HAP-1 (cell line): ENCODE data around the gene BAG3.

Source experiments
- DNase-seq, 2 experiments: peaks; one replicate each; pipeline ENCODE4 v3.0.0-alpha.2; 2016 to 2020; ENCODE audit warnings: low spot score in 2 of 2
- H3K27me3 ChIP-seq: fragments of 250-450 bp; sonication (Bioruptor Pico); 2 replicates; pipeline ENCODE4 v1.5.1; 2020; ENCODE audit warnings: low read depth, mild to moderate bottlenecking, moderate library complexity
- H3K36me3 ChIP-seq: fragments of 250-450 bp; sonication (Bioruptor Pico); replicated peaks from 2 replicates; pipeline ENCODE4 v1.5.1; 2020; ENCODE audit warnings: mild to moderate bottlenecking
- H3K4me1 ChIP-seq: fragments of 250-450 bp; sonication (Bioruptor Pico); 2 replicates; pipeline ENCODE4 v1.5.1; 2020; ENCODE audit warnings: mild to moderate bottlenecking
- H3K4me3 ChIP-seq: fragments of 250-450 bp; sonication (Bioruptor Pico); 2 replicates; pipeline ENCODE4 v1.5.1; 2020; ENCODE audit warnings: mild to moderate bottlenecking, moderate library complexity
- H3K9me3 ChIP-seq: fragments of 250-450 bp; sonication (Bioruptor Pico); 2 replicates; pipeline ENCODE4 v1.5.1; 2020; ENCODE audit warnings: mild to moderate bottlenecking, moderate library complexity
- in situ Hi-C: fragments of 300-500 bp; cut with MboI; formaldehyde crosslinking; loops from 3 replicates; pipeline ENCODE4 v1.14.3; 2020; ENCODE audit warnings: low sequenced_read_pairs, inconsistent platforms, mixed read lengths

The BAG3 gene

DNA sequence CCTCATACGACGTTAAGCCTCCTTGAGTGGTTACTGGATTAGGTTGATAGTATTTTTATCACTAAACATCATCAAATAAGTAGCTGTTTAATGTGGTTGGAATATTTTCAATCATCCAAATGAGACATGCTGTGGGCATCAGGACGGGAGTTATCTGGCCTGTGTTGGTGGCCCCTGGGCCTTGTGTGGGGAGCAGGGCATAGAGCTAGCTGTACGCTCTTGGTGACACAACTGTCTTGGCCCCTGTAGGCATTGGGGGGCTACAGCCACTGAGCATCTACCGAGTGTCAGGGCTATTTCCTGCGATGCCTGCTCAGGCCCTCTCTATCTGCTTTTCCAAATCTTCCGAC is 28.3 kb downstream of the BAG3 start:
- H3K4me3 ChIP-seq = no peak overlapping the region
- in situ Hi-C loops = no loop called here
- H3K9me3 ChIP-seq = no peaks in the 10 kb centered on the region
- H3K27me3 ChIP-seq = no peaks in the 10 kb centered on the region
- DNase-seq = no peak
- H3K36me3 ChIP-seq = peaks cover 23% of the 10 kb centered on the region
- no peaks in the 10 kb centered on the region for H3K4me1 ChIP-seq

DNA sequence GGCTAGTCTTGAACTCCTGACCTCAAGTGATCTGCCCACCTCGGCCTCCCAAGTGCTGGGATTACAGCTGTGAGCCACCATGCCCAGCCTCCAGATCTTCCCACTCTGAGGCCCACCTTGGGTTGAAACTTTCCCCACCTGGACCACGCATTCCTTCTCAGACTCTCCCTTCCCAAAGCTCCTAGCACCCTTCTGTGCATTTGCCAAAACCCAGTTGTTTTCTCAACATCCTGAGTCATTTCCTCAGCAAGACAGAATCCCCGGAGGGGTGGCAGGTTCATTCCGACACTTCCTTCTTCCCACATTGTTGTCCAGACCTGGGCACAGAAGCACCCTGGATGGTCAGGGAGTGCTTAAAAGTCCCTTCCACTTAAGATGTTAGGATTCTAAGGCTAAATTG is 28.9 kb downstream of the BAG3 start:
- no peaks in the 10 kb centered on the region for H3K27me3 ChIP-seq
- H3K36me3 ChIP-seq = peaks cover 23% of the 10 kb centered on the region
- no peaks in the 10 kb centered on the region for H3K4me1 ChIP-seq
- no peak for DNase-seq
- H3K9me3 ChIP-seq = no peaks in the 10 kb centered on the region
- in situ Hi-C loops = loop anchor here (5.0 kb wide), 1 partner anchor 177 kb away; no protein-coding TSS in a partner anchor
- no peak overlapping the region for H3K4me3 ChIP-seq

DNA sequence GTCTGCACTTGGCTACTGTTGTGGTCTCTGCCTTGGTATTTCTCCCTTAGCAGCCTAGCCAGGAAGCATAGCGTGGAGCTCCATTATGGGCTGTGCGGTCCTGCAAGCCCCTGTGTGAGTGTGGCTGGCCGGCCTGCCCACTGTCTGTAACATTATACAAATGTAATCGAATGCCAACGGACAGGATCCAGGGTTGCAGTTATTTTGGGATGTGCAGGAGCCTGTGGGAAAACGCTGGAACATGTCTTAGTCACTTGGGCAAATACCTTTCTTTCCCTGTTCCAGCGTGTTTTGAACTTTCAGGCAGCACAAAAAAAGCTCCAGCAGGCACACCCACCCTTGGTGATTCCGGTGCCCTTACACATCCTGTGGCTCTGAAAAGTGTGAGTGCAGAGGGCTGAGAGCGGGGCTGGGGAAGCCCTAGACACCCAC is 29.5 kb downstream of the BAG3 start:
- Histone ChIP-seq H3K4me3 (no peak overlapping the region), H3K36me3 (peaks cover 23% of the 10 kb centered on the region), H3K27me3 (no peaks in the 10 kb centered on the region), H3K4me1 (no peaks in the 10 kb centered on the region), H3K9me3 (no peaks in the 10 kb centered on the region)
- in situ Hi-C loops = loop anchor here (5.0 kb wide), 1 partner anchor 177 kb away; no protein-coding TSS in a partner anchor
- DNase-seq = no peak

DNA sequence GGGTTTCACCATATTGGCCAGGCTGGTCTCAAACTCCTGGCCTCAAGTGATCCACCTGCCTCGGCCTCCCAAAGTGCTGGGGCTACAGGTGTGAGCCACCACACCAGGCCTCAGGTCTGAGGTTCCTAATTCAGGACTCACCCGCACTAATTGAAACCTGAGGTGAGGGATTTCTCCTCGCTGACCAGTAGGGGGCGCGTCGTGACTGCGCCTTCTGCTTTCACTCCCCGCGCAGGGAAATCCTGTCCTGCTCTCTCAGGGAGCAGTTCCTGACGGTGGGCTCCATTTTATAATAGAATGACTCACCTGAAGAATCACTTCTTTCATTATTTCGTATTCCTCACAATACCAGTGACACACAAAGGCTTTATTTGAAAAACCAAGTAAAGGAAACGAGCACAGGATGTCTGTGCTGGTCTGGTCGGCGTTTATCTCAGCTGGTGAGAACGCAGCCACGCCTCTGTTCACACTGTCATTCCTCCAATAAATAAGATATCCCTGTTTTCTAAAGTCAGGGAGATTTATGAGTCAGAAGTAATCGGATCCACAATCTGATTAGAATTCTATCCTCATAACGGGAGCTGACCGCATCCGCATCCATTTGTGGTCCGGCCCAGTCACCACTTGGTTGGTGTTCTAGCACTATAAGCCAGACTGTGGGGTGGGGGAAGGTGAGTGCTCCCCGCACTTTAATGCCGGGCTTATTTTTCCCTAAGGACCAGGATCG is 35.4 kb downstream of the BAG3 start:
- no peaks in the 10 kb centered on the region for H3K27me3 ChIP-seq
- peaks cover 21% of the 10 kb centered on the region for H3K4me1 ChIP-seq
- in situ Hi-C loops = no loop called here
- DNase-seq = peak; percentile 89 to 90
- H3K9me3 ChIP-seq = no peaks in the 10 kb centered on the region
- H3K4me3 ChIP-seq = peak overlapping the region; percentile 17
- H3K36me3 ChIP-seq = no peaks in the 10 kb centered on the region

DNA sequence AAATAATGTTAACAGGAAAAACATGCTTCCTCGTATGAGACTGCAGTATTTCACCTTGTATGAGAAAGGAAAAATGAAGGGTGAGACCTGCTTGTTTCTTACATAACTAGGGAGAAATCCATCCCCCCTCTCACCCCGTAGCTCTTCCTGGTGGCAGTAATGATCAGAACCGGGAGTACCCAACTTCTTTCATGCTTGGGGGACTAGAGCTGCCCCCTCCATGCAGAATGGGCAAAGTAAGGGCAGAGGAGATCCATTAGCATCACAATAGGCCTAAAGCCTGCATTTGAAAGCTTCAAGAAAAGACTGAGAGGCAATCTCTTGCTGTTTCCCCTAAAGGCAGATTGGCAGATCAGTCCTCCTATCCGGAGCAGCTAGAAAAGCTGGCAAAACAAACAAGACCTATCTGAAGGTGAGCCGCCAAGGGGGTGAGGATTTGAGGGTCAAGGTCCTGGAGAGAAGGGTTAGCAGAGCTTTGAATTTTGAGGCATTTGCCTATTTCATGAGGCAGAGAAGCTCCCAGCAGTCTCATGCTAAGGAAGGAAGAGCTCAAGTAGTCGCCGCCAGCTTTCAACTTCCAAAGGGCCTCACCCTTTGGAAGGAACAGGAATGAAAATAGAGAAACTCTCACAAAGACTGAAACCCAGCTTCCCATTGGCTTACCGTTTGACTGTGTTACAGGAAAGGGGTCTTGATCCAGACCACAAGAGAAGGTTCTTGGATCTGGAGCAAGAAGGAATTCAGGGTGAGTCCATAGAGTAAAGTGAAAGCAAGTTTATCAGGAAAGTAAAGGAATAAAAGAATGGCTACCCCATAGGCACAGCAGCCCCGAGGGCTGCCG is 36.2 kb downstream of the BAG3 start:
- H3K9me3 ChIP-seq = no peaks in the 10 kb centered on the region
- H3K4me1 ChIP-seq = peaks cover 21% of the 10 kb centered on the region
- peak; percentile 92 to 93 for DNase-seq
- H3K36me3 ChIP-seq = no peaks in the 10 kb centered on the region
- in situ Hi-C loops = no loop called here
- peak overlapping the region; percentile 17 for H3K4me3 ChIP-seq
- no peaks in the 10 kb centered on the region for H3K27me3 ChIP-seq

DNA sequence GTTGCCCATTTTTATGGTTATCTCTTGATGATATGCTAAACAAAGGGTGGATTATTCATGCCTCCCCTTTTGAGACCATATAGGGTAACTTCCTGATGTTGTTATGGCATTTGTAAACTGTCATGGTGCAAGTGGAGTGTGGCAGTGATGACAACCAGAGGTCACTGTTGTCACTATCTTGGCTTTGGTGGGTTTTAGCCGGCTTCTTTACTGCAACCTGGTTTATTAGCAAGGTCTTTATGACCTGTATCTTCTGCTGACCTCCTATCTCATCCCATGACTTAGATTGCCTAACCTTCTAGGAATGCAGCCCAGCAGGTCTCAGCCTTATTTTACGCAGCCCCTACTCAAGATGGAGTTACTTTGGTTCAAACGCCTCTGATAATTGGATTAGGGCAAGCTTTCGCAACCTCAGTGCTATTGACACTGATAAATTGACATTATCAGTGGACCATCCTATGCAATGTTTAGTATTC is 36.9 kb downstream of the BAG3 start:
- Histone ChIP-seq H3K4me3 (peak overlapping the region; percentile 17), H3K27me3 (no peaks in the 10 kb centered on the region), H3K4me1 (peaks cover 21% of the 10 kb centered on the region), H3K9me3 (no peaks in the 10 kb centered on the region), H3K36me3 (no peaks in the 10 kb centered on the region)
- in situ Hi-C loops = no loop called here
- peak; percentile 50 to 59 for DNase-seq

DNA sequence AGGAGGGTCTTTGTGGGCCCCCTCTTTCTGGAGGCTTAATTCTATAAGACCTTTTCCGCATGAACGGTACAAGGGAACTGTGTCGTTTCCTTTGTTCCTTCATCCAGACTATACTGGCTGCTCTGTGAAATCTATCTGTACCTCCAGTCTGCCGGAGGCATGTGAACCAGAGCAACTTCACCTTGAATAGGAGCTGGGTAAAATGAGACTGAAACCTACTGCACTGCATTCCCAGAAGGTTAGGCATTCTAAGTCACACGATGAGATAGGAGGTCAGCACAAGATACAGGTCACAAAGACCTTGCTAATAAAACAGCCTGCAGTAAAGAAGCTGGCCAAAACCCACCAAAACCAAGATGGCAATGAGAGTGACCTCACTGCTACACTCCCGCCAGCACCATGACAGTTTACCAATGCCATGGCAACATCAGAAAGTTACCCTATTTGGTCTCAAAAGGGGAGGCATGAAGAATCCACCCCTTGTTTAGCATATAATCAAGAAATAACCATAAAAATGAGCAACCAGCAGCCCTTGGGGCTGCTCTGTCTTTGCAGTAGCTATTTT is 37.9 kb downstream of the BAG3 start:
- H3K4me1 ChIP-seq = peaks cover 21% of the 10 kb centered on the region
- in situ Hi-C loops = no loop called here
- no peaks in the 10 kb centered on the region for H3K36me3 ChIP-seq
- no peak overlapping the region for H3K4me3 ChIP-seq
- DNase-seq = no peak
- H3K9me3 ChIP-seq = no peaks in the 10 kb centered on the region
- no peaks in the 10 kb centered on the region for H3K27me3 ChIP-seq

DNA sequence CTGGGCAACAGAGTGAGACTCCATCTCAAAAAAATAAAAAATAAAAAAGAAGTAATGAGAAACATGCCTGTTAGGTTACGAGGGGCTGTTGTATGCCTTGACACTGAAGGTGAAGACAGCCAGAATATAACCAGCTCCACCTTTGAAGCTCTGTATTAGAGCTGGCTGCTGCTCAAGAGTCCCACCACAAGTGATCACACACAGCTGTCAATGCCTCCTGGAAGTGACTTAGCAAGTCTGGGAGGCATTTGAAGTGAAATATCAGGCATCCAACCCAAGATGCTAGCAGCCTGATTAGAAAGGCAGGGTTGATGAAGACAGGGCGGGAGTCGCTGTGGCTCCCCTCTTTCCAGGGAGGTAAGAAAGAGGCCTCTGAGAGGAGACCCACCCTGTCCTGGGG is 40.5 kb downstream of the BAG3 start:
- no peak for DNase-seq
- peaks cover 2% of the 10 kb centered on the region; the same call in 1 of the 2 replicates for H3K9me3 ChIP-seq
- no peaks in the 10 kb centered on the region for H3K36me3 ChIP-seq
- in situ Hi-C loops = no loop called here
- no peak overlapping the region for H3K4me3 ChIP-seq
- peaks cover 19% of the 10 kb centered on the region for H3K4me1 ChIP-seq
- no peaks in the 10 kb centered on the region for H3K27me3 ChIP-seq

DNA sequence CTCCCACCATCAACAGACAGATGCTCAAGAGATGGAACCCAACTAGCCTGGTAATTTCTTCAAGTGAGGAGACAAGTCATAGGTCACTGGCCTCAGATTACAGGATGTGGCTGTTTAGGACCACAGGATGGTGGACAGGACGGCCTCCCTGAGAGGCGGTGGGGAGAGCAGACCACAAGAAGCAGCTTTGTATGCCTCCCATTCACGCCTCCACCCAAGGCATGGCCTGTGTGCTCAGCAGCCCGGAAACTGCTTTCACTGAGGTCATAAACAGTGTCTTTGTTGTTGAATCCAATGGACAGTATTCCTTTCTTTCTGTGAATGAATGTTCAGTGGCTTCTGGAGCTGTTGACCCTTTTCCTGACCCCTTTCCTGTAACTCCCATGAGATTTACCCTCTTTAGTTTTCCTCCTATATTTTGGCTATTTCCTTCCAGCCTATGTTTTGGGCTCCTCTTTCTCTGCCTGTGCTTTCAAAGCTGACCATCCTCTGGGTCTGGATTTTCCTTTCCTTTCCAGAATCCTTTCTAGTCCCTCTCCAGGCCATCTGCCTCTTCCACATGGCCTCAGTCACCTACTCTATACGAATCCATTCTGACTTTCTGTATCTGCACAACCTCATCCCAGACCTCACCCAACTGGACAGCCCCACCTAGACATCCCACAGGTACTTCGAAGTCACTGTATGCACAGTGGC is 42.2 kb downstream of the BAG3 start:
- H3K9me3 ChIP-seq = peaks cover 2% of the 10 kb centered on the region; the same call in 1 of the 2 replicates
- no peak overlapping the region for H3K4me3 ChIP-seq
- in situ Hi-C loops = no loop called here
- no peak for DNase-seq
- no peaks in the 10 kb centered on the region for H3K36me3 ChIP-seq
- H3K27me3 ChIP-seq = no peaks in the 10 kb centered on the region
- peaks cover 3% of the 10 kb centered on the region for H3K4me1 ChIP-seq

DNA sequence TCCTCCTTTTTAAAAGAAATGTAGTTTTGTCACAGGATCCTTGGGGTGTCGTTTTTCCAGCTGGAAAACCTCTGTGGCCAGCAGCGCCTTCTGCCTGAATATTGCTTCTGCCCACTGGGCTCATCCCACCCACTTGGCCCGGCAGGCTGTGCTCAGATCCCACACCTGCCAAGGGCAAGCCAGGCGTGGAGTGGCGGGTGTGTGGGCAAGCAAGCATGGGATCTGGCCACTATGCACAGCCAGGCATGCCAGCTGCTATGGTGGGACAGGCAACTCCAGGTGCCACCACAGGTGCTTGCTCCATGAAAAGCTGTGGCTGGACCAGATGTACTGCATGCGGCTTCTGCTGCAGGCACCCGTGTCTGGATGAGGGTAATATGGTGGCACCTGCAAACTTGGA is 43.4 kb downstream of the BAG3 start:
- in situ Hi-C loops = no loop called here
- DNase-seq = no peak
- H3K4me1 ChIP-seq = no peaks in the 10 kb centered on the region
- H3K27me3 ChIP-seq = no peaks in the 10 kb centered on the region
- peaks cover 2% of the 10 kb centered on the region; the same call in 1 of the 2 replicates for H3K9me3 ChIP-seq
- H3K36me3 ChIP-seq = no peaks in the 10 kb centered on the region
- H3K4me3 ChIP-seq = no peak overlapping the region

DNA sequence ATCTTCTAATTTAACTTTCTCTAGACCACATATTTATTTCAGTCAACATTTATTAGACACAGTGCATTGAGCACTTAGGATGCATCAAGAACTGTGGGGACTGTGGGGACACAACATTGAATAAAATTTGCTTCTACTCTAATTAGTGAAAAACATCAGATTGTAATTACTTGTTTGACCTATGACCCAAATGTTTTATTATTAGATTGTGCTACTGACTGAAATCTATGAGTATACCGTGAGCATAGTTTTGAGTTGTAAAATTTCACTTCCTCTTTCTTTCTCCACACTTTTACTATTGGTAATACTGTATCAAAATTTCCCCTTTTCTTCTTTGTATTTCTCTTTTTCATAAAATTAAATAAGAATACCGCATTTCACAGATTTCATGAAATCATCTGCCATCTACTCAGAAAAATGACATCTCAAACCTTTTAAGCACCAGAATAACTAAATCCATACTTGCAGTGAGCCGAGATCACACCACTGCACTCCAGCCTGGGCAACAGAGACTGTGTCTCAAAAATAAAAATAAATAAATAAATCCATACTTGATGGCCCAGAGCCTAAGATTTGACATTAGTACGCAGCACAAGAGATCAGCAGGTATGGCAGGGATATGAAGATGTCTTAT is 49.3 kb downstream of the BAG3 start:
- DNase-seq = no peak
- in situ Hi-C loops = no loop called here
- H3K27me3 ChIP-seq = no peaks in the 10 kb centered on the region
- H3K9me3 ChIP-seq = no peaks in the 10 kb centered on the region
- H3K4me3 ChIP-seq = no peak overlapping the region
- no peaks in the 10 kb centered on the region for H3K36me3 ChIP-seq
- H3K4me1 ChIP-seq = peaks cover 7% of the 10 kb centered on the region; the same call in 1 of the 2 replicates

DNA sequence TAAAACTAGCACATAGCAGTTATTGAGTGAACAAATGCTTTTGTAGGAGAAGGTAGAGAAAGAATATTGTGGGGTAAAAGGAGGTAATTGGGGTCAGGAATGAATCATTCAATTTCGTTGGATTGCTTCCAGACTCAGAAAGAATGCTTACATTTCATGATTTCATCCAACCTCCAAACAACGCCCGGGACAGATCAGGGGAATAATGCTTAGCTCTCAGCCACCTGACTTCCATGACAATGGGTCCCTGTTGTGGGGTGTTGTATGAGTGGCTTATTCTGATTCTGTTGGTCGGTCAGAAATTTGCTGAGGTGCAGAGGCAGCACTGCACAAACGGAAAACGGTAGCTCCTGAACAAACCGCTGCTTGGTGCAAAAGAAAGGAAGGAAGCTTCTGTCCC is 50.7 kb downstream of the BAG3 start:
- peaks cover 7% of the 10 kb centered on the region; the same call in 1 of the 2 replicates for H3K4me1 ChIP-seq
- in situ Hi-C loops = no loop called here
- DNase-seq = peak; percentile 54 to 67

DNA sequence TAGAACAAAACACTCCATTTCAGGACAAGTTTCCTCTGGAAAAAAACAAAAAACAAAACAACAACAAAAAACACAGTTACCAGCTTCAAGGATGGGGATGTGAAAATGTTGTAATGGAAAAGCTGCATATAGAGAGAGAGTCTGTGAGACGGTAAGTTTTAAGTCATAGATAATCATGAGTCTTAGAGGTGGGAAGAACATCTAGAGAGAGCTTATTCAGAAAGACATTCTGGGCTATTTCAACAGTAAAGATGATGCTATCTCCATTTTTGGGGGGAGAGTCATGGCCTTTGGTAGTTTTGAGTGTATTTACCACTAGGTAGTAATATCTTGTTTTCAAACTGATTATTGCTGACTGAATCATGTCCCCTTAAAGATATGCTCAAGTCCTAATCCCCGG is 51.4 kb downstream of the BAG3 start:
- H3K4me3 ChIP-seq = no peak overlapping the region
- no peaks in the 10 kb centered on the region for H3K9me3 ChIP-seq
- no peak for DNase-seq
- in situ Hi-C loops = no loop called here
- H3K27me3 ChIP-seq = no peaks in the 10 kb centered on the region
- H3K36me3 ChIP-seq = no peaks in the 10 kb centered on the region
- H3K4me1 ChIP-seq = peaks cover 7% of the 10 kb centered on the region; the same call in 1 of the 2 replicates

More for the DNA sequence above, 50.7 kb downstream of the BAG3 start:
- no peaks in the 10 kb centered on the region for H3K36me3 ChIP-seq
- H3K4me3 ChIP-seq = no peak overlapping the region
- no peaks in the 10 kb centered on the region for H3K27me3 ChIP-seq
- no peaks in the 10 kb centered on the region for H3K9me3 ChIP-seq
